HepG2 (cell line): ENCODE results near the gene NOSTRIN.

Source experiments
- PPARG ChIP-seq: conservative IDR thresholded peaks from 2 replicates; pipeline ENCODE4 v1.6.1; 2016; ENCODE audit warnings: missing biosample characterization, missing genetic modification reagents
- RFX5 ChIP-seq: IDR thresholded peaks from 2 replicates; pipeline ENCODE4 v1.6.1; 2011; ENCODE audit warnings: low read depth, low read length, improper control_type of control experiment
- TAF1 ChIP-seq: sonication (generic); formaldehyde crosslinking; IDR thresholded peaks from 2 replicates; pipeline ENCODE4 v1.4.0; 2020; ENCODE audit warnings: missing genetic modification reagents

GRCh38 chr2:168782271-168782670 lies 20.2 kb upstream of the NOSTRIN start:
- TF ChIP-seq TAF1 (CRISPR knock-in tag) (no peak), RFX5 (no peak), PPARG (CRISPR knock-in tag) (no peak)
